COR-L47 (cell line): ENCODE measurements around the gene RNF39.
"Not testable (repeated sequence)": the region's sequence is repeated elsewhere in the genome, so short reads cannot be mapped to it uniquely, and the experiment has no call there.

ENCODE experiments used
- DNase-seq: peaks from one replicate; lab custom pipeline; 2025; lab: John Stamatoyannopoulos, UW

Gene RNF39

GRCh38 chr6:30061092-30061857 is 14.3 kb downstream of the RNF39 start, which contains the start of gene POLR1H:
POLR1H (plus strand) TSS chr6:30061265; CDS start chr6:30061525, 260 bp downstream.
- DNase-seq = peak; percentile 96

- no peak for DNase-seq
These were observed 14.9 kb downstream of the RNF39 start for GRCh38 chr6:30060606-30061091.

GRCh38 chr6:30055513-30055912 is 20.1 kb downstream of the RNF39 start:
- DNase-seq = no peak

GRCh38 chr6:30053682-30054081 is 21.9 kb downstream of the RNF39 start:
- DNase-seq = no peak

GRCh38 chr6:30047220-30047619 is 28.3 kb downstream of the RNF39 start:
- no peak for DNase-seq

- no peak for DNase-seq
These were observed 30.9 kb downstream of the RNF39 start for GRCh38 chr6:30044630-30045029.

GRCh38 chr6:30043744-30044143 is 31.8 kb downstream of the RNF39 start:
- no peak for DNase-seq

- DNase-seq = no peak
These were observed 32.7 kb downstream of the RNF39 start for GRCh38 chr6:30042914-30043313.

GRCh38 chr6:30042476-30042875 is 33.1 kb downstream of the RNF39 start:
- DNase-seq = no peak

- DNase-seq = no peak
These were observed 33.7 kb downstream of the RNF39 start for GRCh38 chr6:30041821-30042220.

GRCh38 chr6:30041221-30041620 is 34.3 kb downstream of the RNF39 start:
- no peak for DNase-seq

- no peak for DNase-seq
These were observed 38.3 kb downstream of the RNF39 start for GRCh38 chr6:30037182-30037788.

- no peak for DNase-seq
These were observed 39.8 kb downstream of the RNF39 start for GRCh38 chr6:30035784-30036183.

- DNase-seq = not testable (repeated sequence)
These were observed 42.1 kb downstream of the RNF39 start for GRCh38 chr6:30033440-30033839.

GRCh38 chr6:30031381-30031780 is 44.2 kb downstream of the RNF39 start:
- DNase-seq = no peak

- DNase-seq = no peak
These were observed 46.0 kb downstream of the RNF39 start for GRCh38 chr6:30029588-30029987.

- no peak for DNase-seq
These were observed 50.4 kb downstream of the RNF39 start for GRCh38 chr6:30025186-30025585.

GRCh38 chr6:30022712-30023111 is 52.9 kb downstream of the RNF39 start:
- DNase-seq = not testable (repeated sequence)

- DNase-seq = no peak
These were observed 53.4 kb downstream of the RNF39 start for GRCh38 chr6:30022189-30022588.

GRCh38 chr6:30020626-30021025 is 54.9 kb downstream of the RNF39 start:
- no peak for DNase-seq
